Measurements from ENCODE around the gene ZNF385D. TPM values are rescaled to one million over a fixed set of nuclear protein-coding genes. Genes with fewer than 3 reads are reported as not detected.

ZNF385D gene
- total RNA-seq, 1 experiment from 2014 or later, result not detected

DNA sequence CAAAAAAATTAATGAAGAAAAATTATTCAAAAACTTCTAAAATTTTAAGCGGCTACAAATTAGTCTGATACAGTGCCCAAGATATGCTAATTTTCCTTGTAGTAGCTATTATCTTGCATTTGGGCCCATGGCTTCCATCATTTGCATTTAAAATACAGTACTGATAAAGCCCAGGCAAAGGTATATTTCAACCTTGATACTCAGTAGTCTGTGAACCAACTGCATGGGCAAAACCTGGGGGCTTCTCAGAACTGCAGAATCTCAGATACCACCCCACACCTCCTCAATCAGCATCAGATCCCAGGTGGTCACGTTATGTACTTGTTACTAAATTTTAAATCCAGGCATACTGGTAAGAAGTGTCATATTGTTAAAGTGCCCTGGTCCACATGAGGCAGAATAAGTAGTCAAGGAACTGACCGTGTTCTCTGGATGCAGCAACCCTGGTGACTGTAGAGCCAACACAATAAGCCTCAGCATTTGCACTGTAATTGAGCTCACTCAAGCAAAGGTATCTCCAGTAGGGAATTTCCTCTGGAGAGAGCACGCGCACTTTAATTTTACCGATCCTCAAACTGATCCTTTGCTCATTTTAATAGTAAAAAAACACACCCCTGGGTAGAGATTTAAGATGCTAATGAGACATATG, 31.9 kb downstream of the ZNF385D start:
- ChIA-PET CTCF (no interaction called here), POLR2A (no interaction called here)
- Mint-ChIP-seq H3K36me3 (ENCODE audit: insufficient read depth, unreplicated experiment) (no peaks in the 10 kb centered on the region), H3K9me3 (ENCODE audit: unreplicated experiment) (no peaks in the 10 kb centered on the region), H3K27me3 (ENCODE audit: insufficient read depth, unreplicated experiment) (no peaks in the 10 kb centered on the region), H3K27ac (ENCODE audit: unreplicated experiment) (no peak overlapping the region), H3K4me1 (ENCODE audit: low read depth, unreplicated experiment) (no peaks in the 10 kb centered on the region), H3K4me3 (ENCODE audit: unreplicated experiment) (no peak overlapping the region)
- Histone ChIP-seq H3K4me3 (ENCODE audit: low read depth, low read length) (no peak overlapping the region), H3K9me3 (no peaks in the 10 kb centered on the region), H3K4me1 (no peaks in the 10 kb centered on the region), H3K36me3 (ENCODE audit: control insufficient read depth, insufficient read depth, low read length) (no peaks in the 10 kb centered on the region), H3K27me3 (replicated peaks; ENCODE audit: control insufficient read depth, insufficient read depth, low read length) (no peaks in the 10 kb centered on the region)
- intact Hi-C loops (cut with micrococcal nuclease; ENCODE audit: unreplicated experiment), result no loop called here
- no TSS peak for BruUV-seq (replicated peaks)
- no peak for DNase-seq
- TF ChIP-seq, protein P1, sequence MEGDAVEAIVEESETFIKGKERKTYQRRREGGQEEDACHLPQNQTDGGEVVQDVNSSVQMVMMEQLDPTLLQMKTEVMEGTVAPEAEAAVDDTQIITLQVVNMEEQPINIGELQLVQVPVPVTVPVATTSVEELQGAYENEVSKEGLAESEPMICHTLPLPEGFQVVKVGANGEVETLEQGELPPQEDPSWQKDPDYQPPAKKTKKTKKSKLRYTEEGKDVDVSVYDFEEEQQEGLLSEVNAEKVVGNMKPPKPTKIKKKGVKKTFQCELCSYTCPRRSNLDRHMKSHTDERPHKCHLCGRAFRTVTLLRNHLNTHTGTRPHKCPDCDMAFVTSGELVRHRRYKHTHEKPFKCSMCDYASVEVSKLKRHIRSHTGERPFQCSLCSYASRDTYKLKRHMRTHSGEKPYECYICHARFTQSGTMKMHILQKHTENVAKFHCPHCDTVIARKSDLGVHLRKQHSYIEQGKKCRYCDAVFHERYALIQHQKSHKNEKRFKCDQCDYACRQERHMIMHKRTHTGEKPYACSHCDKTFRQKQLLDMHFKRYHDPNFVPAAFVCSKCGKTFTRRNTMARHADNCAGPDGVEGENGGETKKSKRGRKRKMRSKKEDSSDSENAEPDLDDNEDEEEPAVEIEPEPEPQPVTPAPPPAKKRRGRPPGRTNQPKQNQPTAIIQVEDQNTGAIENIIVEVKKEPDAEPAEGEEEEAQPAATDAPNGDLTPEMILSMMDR (IDR thresholded peaks at IDR 0.05; ENCODE audit: insufficient read depth in 1 of 2, low read depth in 1 of 2, low read length in 1 of 2, severe bottlenecking in 1 of 2, unreplicated experiment in 1 of 2), result no peak

DNA sequence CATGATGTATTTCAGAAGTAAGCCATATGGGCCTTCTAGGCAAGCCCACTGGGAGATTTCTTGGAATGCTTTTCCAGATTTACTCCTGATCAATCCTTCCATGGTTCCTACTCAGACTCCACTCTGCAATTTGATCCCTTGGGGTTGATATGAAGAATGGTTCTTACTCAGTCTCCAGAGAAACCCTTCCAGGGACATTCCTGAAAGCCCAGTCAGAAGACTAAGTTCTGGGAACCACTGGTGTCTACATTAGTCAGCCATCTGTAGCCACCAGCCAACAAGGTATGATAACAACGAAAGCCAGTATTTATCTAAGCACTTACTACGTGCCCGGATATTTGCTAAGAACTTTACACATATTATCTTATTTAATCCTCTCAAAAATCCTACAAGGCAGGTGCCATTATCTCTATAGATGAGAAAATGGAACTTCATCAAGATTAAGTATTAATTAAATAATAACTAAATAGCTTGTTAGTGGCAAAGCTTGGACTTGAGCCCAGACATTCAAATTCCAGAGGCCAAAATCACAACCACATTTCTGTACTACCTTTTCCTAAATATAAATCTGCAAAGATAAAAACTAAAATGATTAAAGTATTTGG, 32.7 kb downstream of the ZNF385D start:
- Mint-ChIP-seq H3K4me3 (ENCODE audit: unreplicated experiment) (no peak overlapping the region), H3K36me3 (ENCODE audit: insufficient read depth, unreplicated experiment) (no peaks in the 10 kb centered on the region), H3K9me3 (ENCODE audit: unreplicated experiment) (no peaks in the 10 kb centered on the region), H3K27me3 (ENCODE audit: insufficient read depth, unreplicated experiment) (no peaks in the 10 kb centered on the region), H3K4me1 (ENCODE audit: low read depth, unreplicated experiment) (no peaks in the 10 kb centered on the region), H3K27ac (ENCODE audit: unreplicated experiment) (no peak overlapping the region)
- no peaks in the 10 kb centered on the region for H3K36me3 ChIP-seq (ENCODE audit: control insufficient read depth, insufficient read depth, low read length)
- intact Hi-C loops (cut with micrococcal nuclease; ENCODE audit: unreplicated experiment), result no loop called here
- ChIA-PET CTCF (no interaction called here), POLR2A (no interaction called here)
- H3K27me3 ChIP-seq (replicated peaks; ENCODE audit: control insufficient read depth, insufficient read depth, low read length), result no peaks in the 10 kb centered on the region
- TF ChIP-seq, protein P1 (IDR thresholded peaks at IDR 0.05; ENCODE audit: insufficient read depth in 1 of 2, low read depth in 1 of 2, low read length in 1 of 2, severe bottlenecking in 1 of 2, unreplicated experiment in 1 of 2), result no peak
- H3K9me3 ChIP-seq, result no peaks in the 10 kb centered on the region
- DNase-seq, result no peak
- no peak overlapping the region for H3K4me3 ChIP-seq (ENCODE audit: low read depth, low read length)
- BruUV-seq (replicated peaks), result no TSS peak
- no peaks in the 10 kb centered on the region for H3K4me1 ChIP-seq

DNA sequence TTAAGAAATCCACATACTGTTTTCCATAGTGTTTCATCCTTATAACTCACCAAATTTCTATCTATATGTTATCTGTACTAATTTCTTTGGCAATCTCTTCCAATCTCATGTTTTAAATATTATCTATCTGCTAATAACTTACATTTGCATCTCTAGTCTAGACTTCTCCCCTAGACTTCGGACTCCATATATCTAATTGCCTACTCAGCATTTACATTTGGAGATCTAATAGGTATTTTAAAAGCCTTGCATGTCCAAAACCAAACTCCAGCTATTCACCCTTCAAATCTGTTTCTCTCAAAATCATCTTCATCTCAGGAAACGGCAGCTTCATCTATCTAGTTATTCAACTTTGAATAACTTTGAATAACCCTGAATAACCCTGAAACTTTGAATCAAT, 35.3 kb downstream of the ZNF385D start:
- TF ChIP-seq, protein P1 (IDR thresholded peaks at IDR 0.05; ENCODE audit: insufficient read depth in 1 of 2, low read depth in 1 of 2, low read length in 1 of 2, severe bottlenecking in 1 of 2, unreplicated experiment in 1 of 2), result no peak
- CTCF ChIA-PET, result no interaction called here
- H3K4me3 ChIP-seq (ENCODE audit: low read depth, low read length), result no peak overlapping the region
- Mint-ChIP-seq H3K27me3 (ENCODE audit: insufficient read depth, unreplicated experiment) (no peaks in the 10 kb centered on the region), H3K9me3 (ENCODE audit: unreplicated experiment) (no peaks in the 10 kb centered on the region), H3K4me1 (ENCODE audit: low read depth, unreplicated experiment) (no peaks in the 10 kb centered on the region), H3K36me3 (ENCODE audit: insufficient read depth, unreplicated experiment) (no peaks in the 10 kb centered on the region), H3K27ac (ENCODE audit: unreplicated experiment) (no peak overlapping the region), H3K4me3 (ENCODE audit: unreplicated experiment) (no peak overlapping the region)
- no peaks in the 10 kb centered on the region for H3K4me1 ChIP-seq
- no peak for DNase-seq
- H3K36me3 ChIP-seq (ENCODE audit: control insufficient read depth, insufficient read depth, low read length), result no peaks in the 10 kb centered on the region
- POLR2A ChIA-PET, result no interaction called here
- no peaks in the 10 kb centered on the region for H3K27me3 ChIP-seq (replicated peaks; ENCODE audit: control insufficient read depth, insufficient read depth, low read length)
- no TSS peak for BruUV-seq (replicated peaks)
- no peaks in the 10 kb centered on the region for H3K9me3 ChIP-seq
- intact Hi-C loops (cut with micrococcal nuclease; ENCODE audit: unreplicated experiment), result no loop called here

Data from Caco-2 (cell line).